Measurements from ENCODE around the gene NXPE3. TPM values are rescaled to one million over a fixed set of nuclear protein-coding genes. Genes with fewer than 3 reads are reported as not detected.

NXPE3 gene
- total RNA-seq, 1 donor from 2014 or later: 47.9 TPM

DNA sequence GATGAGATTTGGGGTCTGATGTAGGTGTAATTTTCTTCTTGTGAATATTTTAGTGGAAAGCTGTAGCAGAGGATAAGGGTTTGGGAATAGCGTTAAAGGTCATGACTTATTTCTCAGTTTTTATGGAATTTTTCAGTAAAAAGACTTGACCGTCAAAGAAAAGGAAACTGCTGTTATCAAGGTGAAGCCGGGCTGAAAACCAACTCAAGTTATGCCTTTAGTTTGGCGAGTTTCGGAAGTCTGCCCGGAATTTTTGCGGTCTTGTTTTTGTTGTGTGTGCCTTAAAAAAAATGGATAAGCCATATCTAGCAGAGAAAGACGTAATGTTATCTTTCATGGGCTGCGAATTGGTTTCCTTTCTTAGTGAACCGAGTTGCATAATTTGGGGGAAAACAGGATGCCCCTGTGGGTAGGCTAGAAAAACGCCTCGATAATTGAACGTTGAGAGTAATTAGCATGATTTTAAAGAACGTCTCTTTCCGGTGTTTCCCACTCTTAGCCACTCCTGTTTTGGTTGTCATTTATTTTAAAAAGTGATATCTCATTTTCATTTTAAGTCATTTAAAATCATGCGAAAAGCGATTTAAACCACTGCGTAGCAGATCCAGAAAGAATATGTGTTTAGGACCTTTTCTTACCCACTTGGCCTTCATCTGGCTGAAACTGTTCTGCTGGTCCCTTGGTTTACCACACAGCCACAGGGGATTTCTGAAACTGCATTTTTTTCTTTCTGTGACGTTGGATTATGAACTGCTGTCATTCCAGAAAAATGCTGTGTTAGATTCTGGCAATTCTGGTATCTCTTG lies 71.4 kb downstream of the NXPE3 start:
- peak overlapping the region; percentile 99 for H3K27ac ChIP-seq (replicated peaks)
- TF ChIP-seq, protein P1, sequence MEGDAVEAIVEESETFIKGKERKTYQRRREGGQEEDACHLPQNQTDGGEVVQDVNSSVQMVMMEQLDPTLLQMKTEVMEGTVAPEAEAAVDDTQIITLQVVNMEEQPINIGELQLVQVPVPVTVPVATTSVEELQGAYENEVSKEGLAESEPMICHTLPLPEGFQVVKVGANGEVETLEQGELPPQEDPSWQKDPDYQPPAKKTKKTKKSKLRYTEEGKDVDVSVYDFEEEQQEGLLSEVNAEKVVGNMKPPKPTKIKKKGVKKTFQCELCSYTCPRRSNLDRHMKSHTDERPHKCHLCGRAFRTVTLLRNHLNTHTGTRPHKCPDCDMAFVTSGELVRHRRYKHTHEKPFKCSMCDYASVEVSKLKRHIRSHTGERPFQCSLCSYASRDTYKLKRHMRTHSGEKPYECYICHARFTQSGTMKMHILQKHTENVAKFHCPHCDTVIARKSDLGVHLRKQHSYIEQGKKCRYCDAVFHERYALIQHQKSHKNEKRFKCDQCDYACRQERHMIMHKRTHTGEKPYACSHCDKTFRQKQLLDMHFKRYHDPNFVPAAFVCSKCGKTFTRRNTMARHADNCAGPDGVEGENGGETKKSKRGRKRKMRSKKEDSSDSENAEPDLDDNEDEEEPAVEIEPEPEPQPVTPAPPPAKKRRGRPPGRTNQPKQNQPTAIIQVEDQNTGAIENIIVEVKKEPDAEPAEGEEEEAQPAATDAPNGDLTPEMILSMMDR (IDR thresholded peaks at IDR 0.05; ENCODE audit: borderline replicate concordance): no peak
- no peaks in the 10 kb centered on the region for H3K9me3 ChIP-seq (replicated peaks)
- H3K27me3 ChIP-seq (ENCODE audit: low read depth): no peaks in the 10 kb centered on the region
- peak overlapping the region; percentile 95 for H3K4me3 ChIP-seq
- intact Hi-C loops (cut with micrococcal nuclease): no loop called here
- H3K4me1 ChIP-seq: peaks cover 65% of the 10 kb centered on the region
- DNase-seq: no peak
- peaks cover 37% of the 10 kb centered on the region for H3K36me3 ChIP-seq

DNA sequence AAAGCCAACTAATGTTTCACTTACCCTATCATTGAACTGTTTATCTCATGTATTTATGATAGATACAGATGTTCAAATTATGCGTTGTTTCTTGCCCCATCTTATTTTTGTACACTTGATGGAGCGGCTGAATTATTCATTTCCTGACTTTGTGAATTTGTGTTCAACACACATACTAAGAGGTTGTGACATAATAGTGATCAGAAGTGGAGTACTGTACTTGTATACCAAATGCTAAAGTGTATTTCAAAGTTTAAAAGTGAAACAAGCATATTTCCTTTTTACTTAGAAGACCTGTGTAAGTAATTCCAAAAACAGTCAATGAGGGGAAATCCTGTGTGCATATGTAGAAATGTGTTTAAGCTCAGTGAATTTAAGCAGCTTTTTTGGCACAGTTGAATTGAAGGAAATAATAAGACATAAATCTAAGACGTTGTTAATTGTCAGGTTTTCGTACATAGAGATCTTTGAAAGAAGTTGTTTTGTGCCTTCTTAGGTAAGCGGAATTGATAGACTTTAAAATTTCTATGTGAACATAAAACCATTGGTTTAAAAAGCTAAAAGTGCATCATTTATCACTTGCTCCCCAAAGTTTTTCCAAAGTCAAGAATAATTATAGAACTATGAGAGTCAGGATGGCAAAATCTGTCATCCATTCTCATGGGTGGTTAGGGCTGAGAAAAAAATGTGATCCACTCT lies 72.2 kb downstream of the NXPE3 start:
- Histone ChIP-seq H3K36me3 (peaks cover 45% of the 10 kb centered on the region), H3K27ac (replicated peaks) (peak overlapping the region; percentile 99), H3K4me3 (peak overlapping the region; percentile 95), H3K27me3 (ENCODE audit: low read depth) (no peaks in the 10 kb centered on the region), H3K4me1 (peaks cover 67% of the 10 kb centered on the region), H3K9me3 (replicated peaks) (no peaks in the 10 kb centered on the region)
- DNase-seq: no peak
- TF ChIP-seq, protein P1 (IDR thresholded peaks at IDR 0.05; ENCODE audit: borderline replicate concordance): no peak
- intact Hi-C loops (cut with micrococcal nuclease): no loop called here

GRCh38 chr3:101851850-101852714 lies 73.1 kb downstream of the NXPE3 start:
- H3K4me3 ChIP-seq: peak overlapping the region; percentile 95
- peaks cover 75% of the 10 kb centered on the region for H3K4me1 ChIP-seq
- DNase-seq: no peak
- peaks cover 53% of the 10 kb centered on the region for H3K36me3 ChIP-seq
- TF ChIP-seq, protein P1 (IDR thresholded peaks at IDR 0.05; ENCODE audit: borderline replicate concordance): no peak
- no peaks in the 10 kb centered on the region for H3K27me3 ChIP-seq (ENCODE audit: low read depth)
- intact Hi-C loops (cut with micrococcal nuclease): no loop called here
- H3K9me3 ChIP-seq (replicated peaks): no peaks in the 10 kb centered on the region
- H3K27ac ChIP-seq (replicated peaks): peak overlapping the region; percentile 99

DNA sequence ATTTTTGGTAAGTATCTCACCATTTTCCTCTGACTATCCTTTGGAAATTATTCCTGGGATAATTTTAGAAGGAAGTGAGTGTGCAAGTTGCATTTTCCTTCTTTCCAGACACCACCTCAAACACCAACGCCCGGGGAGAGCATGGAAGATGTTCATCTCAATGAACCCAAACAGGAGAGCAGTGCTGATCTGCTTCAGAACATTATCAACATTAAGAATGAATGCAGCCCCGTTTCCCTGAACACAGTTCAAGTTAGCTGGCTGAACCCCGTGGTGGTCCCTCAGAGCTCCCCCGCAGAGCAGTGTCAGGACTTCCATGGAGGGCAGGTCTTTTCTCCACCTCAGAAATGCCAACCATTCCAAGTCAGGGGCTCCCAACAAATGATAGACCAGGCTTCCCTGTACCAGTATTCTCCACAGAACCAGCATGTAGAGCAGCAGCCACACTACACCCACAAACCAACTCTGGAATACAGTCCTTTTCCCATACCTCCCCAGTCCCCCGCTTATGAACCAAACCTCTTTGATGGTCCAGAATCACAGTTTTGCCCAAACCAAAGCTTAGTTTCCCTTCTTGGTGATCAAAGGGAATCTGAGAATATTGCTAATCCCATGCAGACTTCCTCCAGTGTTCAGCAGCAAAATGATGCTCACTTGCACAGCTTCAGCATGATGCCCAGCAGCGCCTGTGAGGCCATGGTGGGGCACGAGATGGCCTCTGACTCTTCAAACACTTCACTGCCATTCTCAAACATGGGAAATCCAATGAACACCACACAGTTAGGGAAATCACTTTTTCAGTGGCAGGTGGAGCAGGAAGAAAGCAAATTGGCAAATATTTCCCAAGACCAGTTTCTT lies 74.2 kb downstream of the NXPE3 start:
- Histone ChIP-seq H3K4me1 (peaks cover 80% of the 10 kb centered on the region), H3K9me3 (replicated peaks) (no peaks in the 10 kb centered on the region), H3K27ac (replicated peaks) (peak overlapping the region; percentile 20), H3K36me3 (peaks cover 65% of the 10 kb centered on the region), H3K4me3 (peak overlapping the region; percentile 95), H3K27me3 (ENCODE audit: low read depth) (no peaks in the 10 kb centered on the region)
- intact Hi-C loops (cut with micrococcal nuclease): no loop called here
- TF ChIP-seq, protein P1 (IDR thresholded peaks at IDR 0.05; ENCODE audit: borderline replicate concordance): no peak
- no peak for DNase-seq

Measured in left ventricle myocardium inferior (tissue), 1 donor.